Adrenal gland (tissue), 12 donors: Measurements from ENCODE around the gene PDE8A. TPM values are rescaled to one million over a fixed set of nuclear protein-coding genes. Genes with fewer than 3 reads are reported as not detected.

ENCODE experiments used
- DNase-seq, 7 donors: peaks; one replicate each; pipeline ENCODE4 v3.0.0-alpha.2; 2019 to 2020
- H3K27ac ChIP-seq, 5 donors: fragments of 200-600 bp; sonication (generic) in 4 of 5; 1 replicate in 3 of 5; 2 replicates in 2 of 5; pipeline versions ENCODE4 v1.5.1 to v1.8.0; 2016 to 2020; ENCODE audit warnings: mild to moderate bottlenecking in 1 of 5
- H3K27me3 ChIP-seq: fragments of 200-600 bp; 2 replicates; pipeline ENCODE4 v1.8.0; 2021
- H3K36me3 ChIP-seq, 2 donors: fragments of 200-600 bp; replicated peaks in 1 of 2; 1 replicate in 1 of 2; 2 replicates in 1 of 2; pipeline versions ENCODE4 v1.5.1 to v1.8.0; 2018 to 2022
- H3K4me1 ChIP-seq, 2 donors: fragments of 200-600 bp; replicated peaks in 1 of 2; 1 replicate in 1 of 2; 2 replicates in 1 of 2; pipeline versions ENCODE4 v1.5.1 to v1.8.0; 2018 to 2021
- H3K4me3 ChIP-seq, 4 donors: fragments of 200-600 bp; sonication (generic) in 3 of 4; one replicate each; pipeline ENCODE4 v1.5.1; 2016 to 2018
- H3K9me3 ChIP-seq, 3 donors: fragments of 200-600 bp; sonication (generic) in 1 of 3; replicated peaks in 1 of 3; 1 replicate in 2 of 3; 2 replicates in 1 of 3; pipeline versions ENCODE4 v1.5.1 to v1.8.0; 2016 to 2021
- CTCF ChIP-seq, 6 experiments: fragments of 450-650 bp in 4 of 6; fragments of 200-600 bp in 2 of 6; sonication (generic) in 1 of 6; IDR thresholded peaks; 1 replicate in 5 of 6; 2 replicates in 1 of 6; pipeline versions ENCODE4 v1.5.1 to v1.8.0; 2016 to 2021; ENCODE audit warnings: antibody characterized with exemption in 6 of 6, mild to moderate bottlenecking in 2 of 6, moderate library complexity in 1 of 6
- POLR2A ChIP-seq, 2 donors: fragments of 450-650 bp; IDR thresholded peaks; one replicate each; pipeline ENCODE4 v1.6.1; 2017; ENCODE audit warnings: antibody characterized with exemption in 2 of 2, mild to moderate bottlenecking in 2 of 2, moderate library complexity in 1 of 2
- WGBS, 4 donors: extraction: QIAGEN DNeasy Blood & Tissue Kit in 2 of 4; methylation state at CpG; one replicate each; pipeline versions ENCODE4 v1.1.5 to v1.1.7; 2013 to 2017; 5-methylcytosine and 5-hydroxymethylcytosine counted together
- intact Hi-C, 2 donors: fragments of 100-400 bp; cut with DNase I; formaldehyde crosslinking; loops; one replicate each; pipeline versions ENCODE4 v1.14.1 to v1.15.0; 2022 to 2023
- polyA plus RNA-seq, 3 donors: library from polyadenylated mRNA; stranded (reverse); fragments of 200-250 nt in 2 of 3; fragments of 350-450 nt in 1 of 3; fragmentation: Illumina TruSeq in 1 of 3; extraction: RNeasy Lipid Tissue Mini Kit (QIAGEN cat#74804) in 1 of 3; gene quantifications; one replicate each; pipeline ENCODE4 v1.2.3, GENCODE V29; 2013 to 2014
- total RNA-seq, 9 donors: library from RNA; depleted of rRNA in 4 of 9; stranded (reverse); fragments of >200 nt in 4 of 9; fragments of 120-200 nt in 1 of 9; fragmentation: NEBNext Ultra II Directional in 1 of 9; extraction: Animal tissue kit (Norgen Biotek cat#: 25700) in 1 of 9; gene quantifications; one replicate each; pipeline versions ENCODE4 v1.1.0 to v1.2.4, GENCODE V29; 2013 to 2023
- donor health status: healthy with polysubstance abuse.
- donor health status: Bipolar disorder and iron deficiency.
- donor health status: DM: yes; HTN: yes; CAD: no.
- donor health status: DM: no; HTN: no; CAD: no.
- donor health status: DM: no; HTN: no; CAD: no.
- donor health status: DM: yes; HTN: yes; CAD: no.

The PDE8A gene
- total and polyA plus RNA-seq, 12 donors, result 47.3 to 123 (median 66.4) TPM

- H3K36me3 ChIP-seq, result no peaks in the 10 kb centered on the region
- TF ChIP-seq CTCF (IDR thresholded peaks at IDR 0.05) (no peak), POLR2A (IDR thresholded peaks at IDR 0.05) (no peak)
- no peaks in the 10 kb centered on the region for H3K27me3 ChIP-seq
- 77 to 91% (median 87%) methylated on average over 3 of the region's 3 CpGs for WGBS, 4 donors
- intact Hi-C loops, result no loop called here
- DNase-seq, result no peak
- no peaks in the 10 kb centered on the region for H3K9me3 ChIP-seq
- no peak overlapping the region for H3K4me3 ChIP-seq
- no peaks in the 10 kb centered on the region for H3K4me1 ChIP-seq
- H3K27ac ChIP-seq, result no peak overlapping the region
Observed at GRCh38 chr15:85151861-85152260, 170.2 kb downstream of the PDE8A start.

GRCh38 chr15:85154061-85154460, 172.4 kb downstream of the PDE8A start:
- no peaks in the 10 kb centered on the region for H3K9me3 ChIP-seq
- intact Hi-C loops, result no loop called here
- H3K36me3 ChIP-seq, result no peaks in the 10 kb centered on the region
- no peak overlapping the region for H3K4me3 ChIP-seq
- WGBS, 4 donors, result 57 to 62% (median 60%) methylated on average over 2 of the region's 2 CpGs
- H3K27ac ChIP-seq, result no peak overlapping the region
- TF ChIP-seq POLR2A (IDR thresholded peaks at IDR 0.05) (no peak), CTCF (IDR thresholded peaks at IDR 0.05) (no peak)
- no peaks in the 10 kb centered on the region for H3K4me1 ChIP-seq
- no peak for DNase-seq
- no peaks in the 10 kb centered on the region for H3K27me3 ChIP-seq

- Histone ChIP-seq H3K9me3 (no peaks in the 10 kb centered on the region), H3K4me1 (no peaks in the 10 kb centered on the region), H3K27me3 (no peaks in the 10 kb centered on the region), H3K27ac (no peak overlapping the region), H3K4me3 (no peak overlapping the region), H3K36me3 (no peaks in the 10 kb centered on the region)
- WGBS, 4 donors, result 76 to 80% (median 77%) methylated on average over 8 to 9 of the region's 9 CpGs
- TF ChIP-seq POLR2A (IDR thresholded peaks at IDR 0.05) (no peak), CTCF (IDR thresholded peaks at IDR 0.05) (no peak)
- DNase-seq, result no peak
- intact Hi-C loops, result no loop called here
Observed at GRCh38 chr15:85155360-85155759, 173.7 kb downstream of the PDE8A start.

- intact Hi-C loops, result no loop called here
- H3K4me3 ChIP-seq, result no peak overlapping the region
- H3K4me1 ChIP-seq, result no peaks in the 10 kb centered on the region
- no peaks in the 10 kb centered on the region for H3K9me3 ChIP-seq
- no peak for DNase-seq
- no peaks in the 10 kb centered on the region for H3K27me3 ChIP-seq
- 56 to 79% (median 62%) methylated on average over 1 of the region's 1 CpG for WGBS, 4 donors
- TF ChIP-seq POLR2A (IDR thresholded peaks at IDR 0.05) (no peak), CTCF (IDR thresholded peaks at IDR 0.05) (no peak)
- H3K27ac ChIP-seq, result no peak overlapping the region
- no peaks in the 10 kb centered on the region for H3K36me3 ChIP-seq
Observed at GRCh38 chr15:85155857-85156256, 174.2 kb downstream of the PDE8A start.
